GM21737 (cell line): Measurements from ENCODE around the gene FSIP1.

Experiments used
- ATAC-seq: cut with Tn5 transposase; IDR thresholded peaks from one replicate; pipeline ENCODE4 v1.9.1; 2021; ENCODE audit warnings: mild to moderate bottlenecking, moderate library complexity; ENCODE audit not compliant: unreplicated experiment

FSIP1 gene

GRCh38 chr15:39767921-39768320 lies 14.7 kb downstream of the FSIP1 start:
- ATAC-seq: no peak

DNA sequence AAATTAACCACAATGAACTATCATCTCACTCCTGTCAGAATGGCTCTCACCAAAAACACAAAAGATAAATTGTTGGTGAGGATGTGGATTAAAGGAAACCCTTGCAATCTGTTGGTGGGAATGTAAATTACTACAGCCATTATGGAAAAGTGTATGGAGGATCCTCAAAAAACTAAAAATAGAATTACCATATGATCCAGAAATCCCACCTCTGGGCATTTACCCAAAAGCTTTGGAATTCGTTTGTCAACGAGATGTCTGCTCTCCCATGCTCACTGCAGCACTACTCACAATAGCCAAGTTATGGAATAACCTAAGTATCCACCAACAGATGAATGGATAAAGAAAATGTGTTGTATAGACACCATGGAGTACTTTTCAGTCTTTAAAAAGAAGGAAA lies 21.6 kb downstream of the FSIP1 start:
- ATAC-seq: no peak

GRCh38 chr15:39756806-39757522 lies 25.7 kb downstream of the FSIP1 start:
- no peak for ATAC-seq

- no peak for ATAC-seq
Measured at GRCh38 chr15:39752991-39753390, 29.6 kb downstream of the FSIP1 start.

DNA sequence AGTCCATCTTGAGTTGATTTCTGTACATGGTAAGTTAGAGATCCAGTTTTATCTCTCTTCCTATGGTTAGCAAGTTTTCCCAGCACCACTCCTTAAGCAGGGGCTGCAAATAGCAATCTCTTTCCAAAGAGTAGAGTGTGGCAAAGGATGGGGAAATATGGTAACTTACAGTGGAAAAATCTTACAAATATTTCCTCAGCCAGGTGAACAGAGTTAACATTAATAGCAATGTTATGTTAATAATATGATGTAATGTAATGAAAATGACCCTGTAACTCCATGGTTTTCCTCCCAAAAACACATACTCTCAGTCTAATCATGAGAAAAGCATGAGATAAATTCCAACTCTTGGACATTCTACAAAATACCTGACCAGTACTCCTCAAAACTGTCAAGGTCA lies 30.4 kb downstream of the FSIP1 start:
- ATAC-seq: no peak

- no peak for ATAC-seq
Measured at GRCh38 chr15:39748276-39748675, 34.4 kb downstream of the FSIP1 start.

GRCh38 chr15:39747326-39747725 lies 35.3 kb downstream of the FSIP1 start:
- no peak for ATAC-seq

DNA sequence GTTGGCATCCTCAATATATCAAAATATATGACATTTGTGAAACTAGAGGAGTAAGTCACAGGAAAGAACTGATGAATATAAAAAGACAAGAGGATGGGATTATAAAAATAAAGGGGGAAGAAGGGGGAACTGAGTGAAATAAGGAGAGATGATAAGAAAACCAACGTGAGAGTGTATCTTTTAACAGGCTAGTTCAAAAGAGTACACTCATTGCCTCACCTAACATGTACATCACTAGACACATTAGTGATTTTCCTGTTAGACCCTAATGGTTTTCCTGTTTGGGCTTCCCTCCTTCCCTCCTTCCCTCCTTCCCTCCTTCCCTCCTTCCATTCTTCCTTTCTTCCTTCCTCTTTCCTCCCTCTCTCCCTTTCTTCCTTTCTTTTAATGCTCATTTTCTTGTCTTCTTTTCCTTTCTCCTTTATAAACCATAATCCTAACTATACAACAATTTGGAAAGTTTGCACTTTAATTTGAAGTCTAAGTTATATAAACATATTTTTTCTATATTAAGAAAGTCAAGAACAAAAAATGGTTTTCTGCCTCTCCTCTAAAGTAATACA lies 35.8 kb downstream of the FSIP1 start:
- no peak for ATAC-seq

GRCh38 chr15:39746176-39746575 lies 36.5 kb downstream of the FSIP1 start:
- no peak for ATAC-seq

DNA sequence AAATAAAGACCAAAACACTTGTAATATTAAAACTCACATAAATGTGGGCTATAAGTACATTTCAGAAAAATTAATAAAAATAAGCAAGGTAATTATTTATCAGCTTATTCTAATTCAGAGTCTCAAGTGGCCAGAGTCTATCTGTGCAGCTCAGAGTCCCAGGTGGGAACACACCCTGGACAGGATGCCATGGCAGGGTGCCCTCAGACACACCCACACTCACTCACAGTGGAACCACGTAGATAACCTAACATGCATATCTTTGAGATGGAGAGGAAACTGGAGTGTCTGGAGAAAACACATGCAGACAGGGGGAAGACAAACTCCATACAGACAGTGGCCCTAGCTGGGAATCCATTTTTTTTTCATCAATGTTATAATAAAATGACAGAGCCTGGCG lies 37.2 kb downstream of the FSIP1 start:
- ATAC-seq: no peak

GRCh38 chr15:39744334-39745103 lies 38.1 kb downstream of the FSIP1 start:
- ATAC-seq: no peak

- ATAC-seq: no peak
Measured at GRCh38 chr15:39743611-39744010, 39.0 kb downstream of the FSIP1 start.

- no peak for ATAC-seq
Measured at GRCh38 chr15:39741258-39741657, 41.4 kb downstream of the FSIP1 start.

GRCh38 chr15:39738998-39739397 lies 43.6 kb downstream of the FSIP1 start:
- ATAC-seq: no peak

DNA sequence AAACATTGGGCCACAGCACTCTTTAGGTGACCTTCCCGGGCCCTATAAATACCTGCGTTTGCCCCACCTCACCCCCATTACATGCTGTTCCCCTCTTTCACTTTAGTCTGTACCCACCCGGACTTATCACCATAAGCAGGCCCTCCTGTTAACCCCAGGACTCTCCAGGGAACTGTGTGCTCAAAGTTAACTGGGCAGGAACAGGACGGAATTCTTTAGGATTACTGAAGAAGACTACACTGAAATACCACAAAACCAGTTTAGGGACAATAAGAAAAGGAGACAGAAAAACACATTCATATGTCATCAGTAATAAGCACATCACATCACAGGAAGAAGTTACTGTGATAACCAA lies 45.5 kb downstream of the FSIP1 start:
- no peak for ATAC-seq

GRCh38 chr15:39736412-39737195 lies 46.0 kb downstream of the FSIP1 start:
- no peak for ATAC-seq

DNA sequence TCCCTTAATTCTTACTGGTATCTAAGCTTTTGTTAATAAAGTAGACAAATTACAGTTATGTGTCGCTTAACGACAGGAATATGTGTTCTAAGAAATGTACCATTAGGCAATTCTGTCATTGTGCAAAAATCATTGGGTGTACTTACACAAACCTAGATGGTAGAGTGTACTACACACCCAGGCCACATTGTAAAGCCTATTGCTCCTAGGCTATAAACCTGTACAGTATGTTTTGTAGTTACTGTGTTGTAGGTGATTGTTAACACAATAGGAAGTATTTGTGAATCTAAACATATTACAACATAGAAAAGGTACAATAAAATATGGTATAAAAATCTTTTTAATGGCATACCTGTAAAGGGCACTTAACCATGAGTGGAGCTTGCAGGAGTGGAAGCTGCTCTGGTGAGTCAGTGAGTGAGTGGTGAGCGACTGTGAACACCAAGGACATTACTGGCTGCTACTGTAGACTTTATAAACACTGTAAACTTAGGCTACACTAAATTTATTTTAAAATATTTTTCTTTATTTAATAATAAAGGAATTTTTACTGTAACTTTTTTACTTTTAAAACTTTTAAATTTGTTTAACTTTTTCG lies 47.4 kb downstream of the FSIP1 start:
- no peak for ATAC-seq

GRCh38 chr15:39731266-39731665 lies 51.4 kb downstream of the FSIP1 start:
- ATAC-seq: no peak

GRCh38 chr15:39730552-39730951 lies 52.1 kb downstream of the FSIP1 start:
- no peak for ATAC-seq

GRCh38 chr15:39729500-39729899 lies 53.1 kb downstream of the FSIP1 start:
- no peak for ATAC-seq

DNA sequence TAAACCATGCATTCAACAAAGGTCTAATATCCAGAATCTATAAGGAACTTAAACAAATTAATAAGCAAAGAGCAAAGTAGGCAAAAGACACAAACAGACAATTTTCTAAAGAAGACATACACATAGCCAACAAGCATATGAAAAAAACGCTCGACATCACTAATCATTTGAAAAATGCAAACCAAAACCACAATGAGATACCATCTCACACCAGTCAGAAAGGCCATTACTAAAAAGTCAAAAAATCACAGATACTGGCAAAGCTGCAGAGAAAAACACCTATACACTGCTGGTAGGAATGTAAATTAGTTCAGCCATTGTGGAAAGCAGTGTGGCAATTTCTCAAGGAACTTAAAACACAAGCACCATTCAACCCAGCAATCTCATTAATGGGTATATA lies 53.8 kb downstream of the FSIP1 start:
- no peak for ATAC-seq
